ENCODE measurements around the gene MRPL43.

The MRPL43 gene

DNA sequence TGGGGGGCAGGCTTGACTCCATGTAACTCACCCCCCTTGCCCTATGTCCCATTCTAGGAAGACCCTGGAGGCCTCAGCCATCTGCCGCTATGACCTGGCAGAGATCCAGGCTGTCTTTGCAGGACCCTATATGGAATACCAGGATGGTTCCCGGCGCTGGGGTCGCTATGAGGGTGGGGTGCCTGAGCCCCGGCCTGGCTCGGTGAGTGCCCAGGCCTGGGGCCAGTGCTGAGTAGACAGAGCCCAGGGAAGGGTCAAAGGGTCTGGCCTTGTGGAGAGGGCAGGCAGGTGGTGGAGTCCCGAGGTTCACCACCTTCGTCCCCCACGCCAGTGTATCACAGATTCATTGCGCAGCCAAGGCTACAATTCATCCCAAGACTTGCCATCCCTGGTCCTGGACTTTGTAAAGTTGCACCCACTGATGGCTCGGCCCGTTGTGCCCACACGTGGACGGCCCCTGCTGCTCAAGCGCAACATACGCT is 7.5 kb downstream of the MRPL43 start:
- Histone ChIP-seq H3K4me3 (IDR thresholded peaks at IDR 0.05; ENCODE audit: insufficient read depth, low read depth, low read length) (no peak overlapping the region), H3K79me2 (ENCODE audit: insufficient read depth, low read depth) (no peaks in the 10 kb centered on the region), H3K4me1 (ENCODE audit: low read depth, poor library complexity, severe bottlenecking) (no peaks in the 10 kb centered on the region), H2AFZ (ENCODE audit: low read depth) (no peak overlapping the region), H4K20me1 (ENCODE audit: insufficient read depth) (no peaks in the 10 kb centered on the region), H3K27me3 (ENCODE audit: insufficient read depth, low read depth) (no peaks in the 10 kb centered on the region), H3K4me2 (no peak overlapping the region), H3K9ac (no peak overlapping the region), H3K27ac (no peak overlapping the region), H3K36me3 (ENCODE audit: insufficient read depth) (no peaks in the 10 kb centered on the region)
- no peak for TF ChIP-seq CTCF (conservative IDR thresholded peaks at IDR 0.05; ENCODE audit: low read depth, low read length)

DNA sequence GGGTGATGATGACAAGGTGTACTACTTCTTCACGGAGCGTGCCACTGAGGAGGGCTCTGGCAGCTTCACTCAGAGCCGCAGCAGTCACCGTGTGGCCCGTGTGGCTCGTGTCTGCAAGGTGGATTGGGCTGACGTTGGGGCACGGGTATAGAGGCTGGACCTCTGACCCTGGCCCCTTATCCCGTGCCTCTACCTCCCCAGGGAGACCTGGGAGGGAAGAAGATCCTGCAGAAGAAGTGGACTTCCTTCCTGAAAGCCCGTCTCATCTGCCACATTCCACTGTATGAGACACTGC is 8.4 kb downstream of the MRPL43 start:
- no peak overlapping the region for H3K4me3 ChIP-seq (IDR thresholded peaks at IDR 0.05; ENCODE audit: insufficient read depth, low read depth, low read length)
- no peak overlapping the region for H3K4me2 ChIP-seq
- H3K27me3 ChIP-seq (ENCODE audit: insufficient read depth, low read depth) = no peaks in the 10 kb centered on the region
- no peak overlapping the region for H3K9ac ChIP-seq
- no peaks in the 10 kb centered on the region for H3K79me2 ChIP-seq (ENCODE audit: insufficient read depth, low read depth)
- no peaks in the 10 kb centered on the region for H3K4me1 ChIP-seq (ENCODE audit: low read depth, poor library complexity, severe bottlenecking)
- no peaks in the 10 kb centered on the region for H4K20me1 ChIP-seq (ENCODE audit: insufficient read depth)
- H3K36me3 ChIP-seq (ENCODE audit: insufficient read depth) = no peaks in the 10 kb centered on the region
- no peak overlapping the region for H2AFZ ChIP-seq (ENCODE audit: low read depth)
- no peak for TF ChIP-seq CTCF (conservative IDR thresholded peaks at IDR 0.05; ENCODE audit: low read depth, low read length)
- H3K27ac ChIP-seq = no peak overlapping the region

GRCh38 chr10:100978121-100978900 is 9.0 kb downstream of the MRPL43 start:
- Histone ChIP-seq H3K27ac (no peak overlapping the region), H3K4me2 (no peak overlapping the region), H3K36me3 (ENCODE audit: insufficient read depth) (no peaks in the 10 kb centered on the region), H4K20me1 (ENCODE audit: insufficient read depth) (no peaks in the 10 kb centered on the region), H2AFZ (ENCODE audit: low read depth) (no peak overlapping the region), H3K27me3 (ENCODE audit: insufficient read depth, low read depth) (no peaks in the 10 kb centered on the region), H3K9ac (no peak overlapping the region), H3K4me3 (IDR thresholded peaks at IDR 0.05; ENCODE audit: insufficient read depth, low read depth, low read length) (no peak overlapping the region), H3K4me1 (ENCODE audit: low read depth, poor library complexity, severe bottlenecking) (no peaks in the 10 kb centered on the region), H3K79me2 (ENCODE audit: insufficient read depth, low read depth) (no peaks in the 10 kb centered on the region)
- TF ChIP-seq CTCF (conservative IDR thresholded peaks at IDR 0.05; ENCODE audit: low read depth, low read length) = no peak

GRCh38 chr10:100977436-100977835 is 9.9 kb downstream of the MRPL43 start:
- Histone ChIP-seq H3K4me2 (no peak overlapping the region), H3K27me3 (ENCODE audit: insufficient read depth, low read depth) (no peaks in the 10 kb centered on the region), H4K20me1 (ENCODE audit: insufficient read depth) (no peaks in the 10 kb centered on the region), H3K36me3 (ENCODE audit: insufficient read depth) (no peaks in the 10 kb centered on the region), H3K9ac (no peak overlapping the region), H3K4me1 (ENCODE audit: low read depth, poor library complexity, severe bottlenecking) (no peaks in the 10 kb centered on the region), H3K4me3 (IDR thresholded peaks at IDR 0.05; ENCODE audit: insufficient read depth, low read depth, low read length) (no peak overlapping the region), H2AFZ (ENCODE audit: low read depth) (no peak overlapping the region), H3K79me2 (ENCODE audit: insufficient read depth, low read depth) (no peaks in the 10 kb centered on the region), H3K27ac (no peak overlapping the region)
- TF ChIP-seq CTCF (conservative IDR thresholded peaks at IDR 0.05; ENCODE audit: low read depth, low read length) = no peak

Measured in KMS-11 (cell line).